ENCODE measurements around the gene XRCC6. TPM values are rescaled to one million over a fixed set of nuclear protein-coding genes. Genes with fewer than 3 reads are reported as not detected.
"Not testable (repeated sequence)": the region's sequence is repeated elsewhere in the genome, so short reads cannot be mapped to it uniquely, and the experiment has no call there.

The XRCC6 gene
- polyA plus RNA-seq, 1 experiment = 149 TPM

DNA sequence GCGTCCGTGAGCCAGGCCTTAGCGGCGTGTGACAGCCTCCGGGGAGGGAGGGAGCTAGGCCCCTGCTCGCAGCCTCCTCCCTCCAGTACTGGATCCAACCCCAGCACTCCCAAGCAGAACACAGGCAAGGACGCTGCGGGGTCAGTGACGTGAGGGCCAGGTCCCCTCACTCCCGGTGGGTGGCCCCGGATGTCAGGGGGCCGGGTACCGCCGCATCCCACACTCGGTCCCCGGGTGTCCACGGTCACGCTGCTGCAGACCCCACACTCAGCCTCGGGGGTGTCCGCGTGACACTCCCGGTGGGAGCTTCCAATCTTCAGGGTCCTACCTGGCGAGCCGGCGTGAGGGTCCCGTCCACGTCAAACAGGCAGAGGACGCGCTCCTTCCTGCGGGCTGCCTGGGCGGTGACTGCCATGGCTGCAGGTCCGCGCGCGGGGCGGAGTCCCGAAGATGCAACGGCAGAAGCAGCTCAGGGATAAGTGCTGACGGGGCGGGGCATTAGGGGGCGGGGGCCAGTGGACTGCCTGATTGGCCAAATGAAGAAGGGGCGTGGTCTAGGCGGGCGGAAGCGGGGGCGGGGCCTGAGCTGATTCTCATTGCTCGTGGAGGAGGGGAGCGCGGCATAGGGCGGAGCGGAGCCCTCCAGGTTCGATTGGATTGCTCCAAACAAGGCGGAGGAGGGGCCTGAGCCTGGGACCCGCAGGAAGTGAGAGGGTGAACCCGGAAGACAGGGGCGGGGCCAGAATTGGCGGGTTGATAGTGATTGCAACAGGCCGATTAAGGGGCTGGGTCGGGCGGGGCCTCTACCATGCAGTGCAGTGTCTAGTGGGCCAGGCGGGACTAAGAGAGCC, 31.5 kb upstream of the XRCC6 start, which contains the start of gene PMM1:
TSS of gene PMM1 (minus strand) at position 450 of the 851 bp plus-strand sequence. CDS start at position 415, 35 bp downstream.
- ChIA-PET CTCF (interaction anchor here (1.0 to 2.6 kb wide), 5 partner anchors 46 to 186 kb away, joined by 3 to 12 read pairs (median 4); partner anchors contain the start of gene POLR3H), POLR2A (interaction anchor here (0.6 to 2.2 kb wide), 24 partner anchors 9 to 287 kb away, joined by 3 to 16 read pairs (median 5); partner anchors contain the start of genes ACO2, CSDC2, DESI1 and PHF5A)
- TF ChIP-seq, protein P1, sequence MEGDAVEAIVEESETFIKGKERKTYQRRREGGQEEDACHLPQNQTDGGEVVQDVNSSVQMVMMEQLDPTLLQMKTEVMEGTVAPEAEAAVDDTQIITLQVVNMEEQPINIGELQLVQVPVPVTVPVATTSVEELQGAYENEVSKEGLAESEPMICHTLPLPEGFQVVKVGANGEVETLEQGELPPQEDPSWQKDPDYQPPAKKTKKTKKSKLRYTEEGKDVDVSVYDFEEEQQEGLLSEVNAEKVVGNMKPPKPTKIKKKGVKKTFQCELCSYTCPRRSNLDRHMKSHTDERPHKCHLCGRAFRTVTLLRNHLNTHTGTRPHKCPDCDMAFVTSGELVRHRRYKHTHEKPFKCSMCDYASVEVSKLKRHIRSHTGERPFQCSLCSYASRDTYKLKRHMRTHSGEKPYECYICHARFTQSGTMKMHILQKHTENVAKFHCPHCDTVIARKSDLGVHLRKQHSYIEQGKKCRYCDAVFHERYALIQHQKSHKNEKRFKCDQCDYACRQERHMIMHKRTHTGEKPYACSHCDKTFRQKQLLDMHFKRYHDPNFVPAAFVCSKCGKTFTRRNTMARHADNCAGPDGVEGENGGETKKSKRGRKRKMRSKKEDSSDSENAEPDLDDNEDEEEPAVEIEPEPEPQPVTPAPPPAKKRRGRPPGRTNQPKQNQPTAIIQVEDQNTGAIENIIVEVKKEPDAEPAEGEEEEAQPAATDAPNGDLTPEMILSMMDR (IDR thresholded peaks at IDR 0.05; ENCODE audit: low read depth, low read length) = no peak
- Histone ChIP-seq H3K27me3 (ENCODE audit: control insufficient read depth, insufficient read depth, low read length) (no peaks in the 10 kb centered on the region), H3K9me3 (ENCODE audit: control insufficient read depth, insufficient read depth, low read length) (no peaks in the 10 kb centered on the region; the same call in 1 of the 2 replicates), H3K4me3 (ENCODE audit: low read depth, low read length) (peak within 1 kb of the TSS; percentile 95), H3K27ac (ENCODE audit: low read depth, low read length) (peak within 1 kb of the TSS; percentile 61)
- DNase-seq (ENCODE audit: low read depth, low spot score) = peak; percentile 99

DNA sequence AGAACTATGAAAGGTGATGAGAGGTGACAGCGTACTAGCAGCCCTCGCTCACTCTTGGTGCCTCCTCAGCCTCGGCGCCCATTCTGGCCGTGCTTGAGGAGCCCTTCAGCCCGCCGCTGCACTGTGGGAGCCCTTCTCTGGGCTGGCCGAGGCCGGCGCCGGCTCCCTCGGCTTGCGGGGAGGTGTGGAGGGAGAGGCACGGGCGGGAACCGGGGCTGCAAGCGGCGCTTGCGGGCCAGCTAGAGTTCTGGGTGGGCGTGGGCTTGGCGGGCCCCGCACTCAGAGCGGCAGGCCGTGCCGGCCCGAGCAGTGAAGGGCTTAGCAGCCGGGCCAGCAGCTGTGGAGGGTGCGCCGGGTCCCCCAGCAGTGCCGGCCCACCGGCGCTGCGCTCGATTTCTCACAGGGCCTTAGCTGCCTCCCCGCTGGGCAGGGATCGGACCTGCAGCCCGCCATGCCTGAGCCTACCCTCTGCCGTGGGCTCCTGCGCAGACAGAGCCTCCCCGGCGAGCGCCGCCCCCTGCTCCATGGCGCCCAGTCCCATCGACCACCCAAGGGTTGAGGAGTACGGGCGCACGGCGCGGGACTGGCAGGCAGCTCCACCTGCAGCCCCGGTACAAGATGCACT, 27.6 kb upstream of the XRCC6 start:
- H3K27ac ChIP-seq (ENCODE audit: low read depth, low read length); H3K27me3 ChIP-seq (ENCODE audit: control insufficient read depth, insufficient read depth, low read length); H3K9me3 ChIP-seq (ENCODE audit: control insufficient read depth, insufficient read depth, low read length); H3K4me3 ChIP-seq (ENCODE audit: low read depth, low read length); CTCF ChIA-PET; POLR2A ChIA-PET; DNase-seq (ENCODE audit: low read depth, low spot score): not testable (repeated sequence)

DNA sequence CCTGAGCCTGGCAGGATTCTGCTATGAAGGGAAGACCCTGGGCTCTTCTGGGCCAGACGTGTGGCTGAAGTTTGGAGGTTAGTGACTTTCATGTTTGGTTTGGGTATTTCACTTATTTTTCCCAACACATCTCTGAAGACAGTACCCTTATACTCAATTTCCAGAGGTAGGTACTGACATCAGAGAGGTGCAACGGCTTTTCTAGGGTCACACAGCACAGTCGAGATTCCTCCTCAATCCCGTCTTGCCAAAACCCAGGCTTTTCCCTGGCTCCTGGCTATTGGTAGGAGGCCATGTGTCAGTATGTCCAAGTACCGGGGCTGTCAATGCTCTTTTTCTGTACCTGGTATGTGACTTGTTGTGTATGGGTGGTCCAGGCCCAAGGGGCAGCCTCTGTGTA, 25.4 kb upstream of the XRCC6 start:
- Histone ChIP-seq H3K27me3 (ENCODE audit: control insufficient read depth, insufficient read depth, low read length) (no peaks in the 10 kb centered on the region), H3K9me3 (ENCODE audit: control insufficient read depth, insufficient read depth, low read length) (no peaks in the 10 kb centered on the region), H3K4me3 (ENCODE audit: low read depth, low read length) (no peak overlapping the region), H3K27ac (ENCODE audit: low read depth, low read length) (peak overlapping the region; percentile 11)
- ChIA-PET CTCF (no interaction called here), POLR2A (no interaction called here)
- TF ChIP-seq, protein P1 (IDR thresholded peaks at IDR 0.05; ENCODE audit: low read depth, low read length) = no peak
- no peak for DNase-seq (ENCODE audit: low read depth, low spot score)

DNA sequence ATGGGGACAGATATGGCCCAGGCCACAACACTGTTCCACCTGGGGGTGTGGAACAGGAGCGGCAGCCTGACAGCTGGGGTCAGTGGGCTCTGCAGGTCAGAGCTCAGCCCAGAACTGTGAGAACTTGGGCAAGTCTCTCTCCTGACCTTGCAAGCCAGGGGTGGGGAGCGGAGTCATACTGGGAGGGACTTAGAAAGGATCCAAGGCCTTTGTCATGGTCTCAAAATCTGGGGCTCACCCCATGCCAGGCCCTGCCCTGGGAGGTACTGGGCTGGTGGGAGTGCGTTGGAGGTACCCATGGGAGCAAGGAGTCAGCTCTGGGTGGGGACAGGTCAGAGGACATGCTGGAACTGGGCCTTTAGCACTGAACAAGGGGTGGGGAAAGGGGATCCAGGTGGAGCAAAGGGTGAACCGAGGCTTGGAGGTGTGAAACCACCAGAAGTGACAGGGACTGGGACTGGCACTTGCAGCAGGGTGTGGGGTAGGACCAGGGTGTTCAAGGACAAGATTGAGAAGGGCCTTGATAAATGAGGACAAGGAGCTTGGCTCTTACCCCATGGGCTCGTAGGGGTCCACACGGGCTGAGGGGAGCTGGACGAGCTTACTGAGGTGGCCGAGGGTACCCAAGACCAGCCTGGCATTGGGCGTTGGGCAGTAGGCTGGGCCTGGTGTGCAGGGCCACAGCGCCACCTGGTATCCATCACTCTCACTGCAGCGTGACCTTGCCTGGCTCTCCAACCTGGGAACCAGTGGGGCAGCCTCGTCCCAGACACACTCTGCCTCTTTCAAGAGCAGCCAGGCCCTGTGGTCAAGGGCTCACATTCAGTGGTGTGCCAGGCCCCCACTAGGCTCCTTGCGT, 24.1 kb upstream of the XRCC6 start:
- no peaks in the 10 kb centered on the region for H3K9me3 ChIP-seq (ENCODE audit: control insufficient read depth, insufficient read depth, low read length)
- no peaks in the 10 kb centered on the region for H3K27me3 ChIP-seq (ENCODE audit: control insufficient read depth, insufficient read depth, low read length)
- H3K27ac ChIP-seq (ENCODE audit: low read depth, low read length) = peak overlapping the region; percentile 31
- no peak overlapping the region for H3K4me3 ChIP-seq (ENCODE audit: low read depth, low read length)
- POLR2A ChIA-PET = interaction anchor here (0.5 to 0.7 kb wide), 2 partner anchors 59 to 128 kb away, joined by 3 to 4 read pairs; partner anchors contain the start of genes ACO2 and PHF5A
- no peak for DNase-seq (ENCODE audit: low read depth, low spot score)
- CTCF ChIA-PET = interaction anchor here (0.5 to 3.2 kb wide), 23 partner anchors 10 to 194 kb away, joined by 3 to 25 read pairs (median 4); partner anchors contain the start of genes CSDC2 and POLR3H
- TF ChIP-seq, protein P1 (IDR thresholded peaks at IDR 0.05; ENCODE audit: low read depth, low read length) = peak; percentile 71

DNA sequence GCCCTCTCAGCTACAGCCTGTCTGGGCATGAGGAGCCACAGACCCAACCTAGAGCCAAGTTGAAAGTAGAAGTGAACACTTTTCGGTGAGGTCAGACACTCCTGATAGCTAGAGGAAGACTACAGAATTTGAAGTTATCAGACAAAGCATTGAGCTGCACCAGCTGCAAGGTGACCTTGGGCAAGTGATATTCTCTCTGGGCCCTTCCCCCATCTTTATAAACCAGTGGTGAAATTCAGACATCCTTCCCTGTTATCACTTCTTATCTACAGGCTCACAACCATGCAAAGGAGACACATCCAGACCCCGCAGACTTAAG, 23.5 kb upstream of the XRCC6 start:
- POLR2A ChIA-PET = interaction anchor here (0.5 to 0.8 kb wide), 2 partner anchors 23 to 60 kb away, joined by 3 to 4 read pairs; partner anchors contain the start of genes DESI1 and XRCC6

More for the DNA sequence above, 23.5 kb upstream of the XRCC6 start:
- Histone ChIP-seq H3K4me3 (ENCODE audit: low read depth, low read length) (no peak overlapping the region), H3K27me3 (ENCODE audit: control insufficient read depth, insufficient read depth, low read length) (no peaks in the 10 kb centered on the region), H3K27ac (ENCODE audit: low read depth, low read length) (peak overlapping the region; percentile 31), H3K9me3 (ENCODE audit: control insufficient read depth, insufficient read depth, low read length) (no peaks in the 10 kb centered on the region)
- CTCF ChIA-PET = interaction anchor here (0.5 to 3.2 kb wide), 15 partner anchors 11 to 195 kb away, joined by 3 to 25 read pairs (median 4); partner anchors contain the start of gene POLR3H
- no peak for DNase-seq (ENCODE audit: low read depth, low spot score)
- TF ChIP-seq, protein P1 (IDR thresholded peaks at IDR 0.05; ENCODE audit: low read depth, low read length) = no peak
